Endothelial cell of hepatic sinusoid (primary cell): Measurements from ENCODE around the gene POLR3K.

Experiments used
- in situ Hi-C: cut with HindIII; loops from 2 replicates; pipeline ENCODE4 v1.10.0; 2017; ENCODE audit warnings: low sequenced_read_pairs

The POLR3K gene

GRCh38 chr16:79151-80054, 26.0 kb upstream of the POLR3K start:
- in situ Hi-C loops: no loop called here

DNA sequence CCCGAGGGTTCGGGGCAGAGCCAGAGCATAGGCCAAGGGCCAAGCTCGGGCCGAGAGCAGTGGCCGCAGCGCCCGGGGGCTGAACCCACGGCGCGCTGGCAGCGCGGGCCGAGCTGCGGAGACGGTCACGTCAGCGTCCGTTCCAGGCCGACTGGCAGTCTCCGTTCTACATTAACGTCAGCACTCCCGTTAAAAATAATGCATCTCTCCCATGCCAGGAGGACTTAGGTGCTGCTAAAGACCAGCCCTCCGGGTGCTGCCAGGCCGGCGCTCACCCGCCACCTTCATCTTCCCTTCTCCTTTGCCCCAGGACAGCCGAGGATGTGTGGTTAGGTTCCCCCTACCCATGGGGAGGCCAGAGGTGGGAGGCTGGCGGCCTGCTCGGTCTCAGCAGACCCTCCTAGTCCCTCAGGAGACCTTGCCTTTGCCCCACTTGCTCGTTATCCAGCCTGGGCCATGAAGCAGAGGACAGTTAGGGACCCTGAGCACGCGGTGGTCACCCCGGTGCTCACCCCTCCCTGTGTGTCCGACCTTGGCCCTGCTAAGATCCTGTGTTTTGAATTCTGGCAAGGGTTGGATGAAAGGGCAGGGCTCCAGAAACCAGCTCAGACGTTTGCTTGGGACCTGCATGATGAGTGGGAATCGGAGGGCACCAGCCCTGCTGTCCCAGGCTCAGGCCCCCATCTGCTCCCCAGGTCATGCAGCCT, 25.2 kb upstream of the POLR3K start:
- in situ Hi-C loops: no loop called here

- in situ Hi-C loops: no loop called here
Observed at GRCh38 chr16:77807-78443, 24.5 kb upstream of the POLR3K start, which contains the start of gene MPG. MPG (plus strand) TSS chr16:78225; CDS start chr16:78310, 85 bp downstream.

- in situ Hi-C loops: no loop called here
Observed at GRCh38 chr16:77273-77806, 23.9 kb upstream of the POLR3K start.

GRCh38 chr16:76535-77272, 23.3 kb upstream of the POLR3K start:
- in situ Hi-C loops: no loop called here

GRCh38 chr16:75580-76501, 22.4 kb upstream of the POLR3K start:
- in situ Hi-C loops: no loop called here

DNA sequence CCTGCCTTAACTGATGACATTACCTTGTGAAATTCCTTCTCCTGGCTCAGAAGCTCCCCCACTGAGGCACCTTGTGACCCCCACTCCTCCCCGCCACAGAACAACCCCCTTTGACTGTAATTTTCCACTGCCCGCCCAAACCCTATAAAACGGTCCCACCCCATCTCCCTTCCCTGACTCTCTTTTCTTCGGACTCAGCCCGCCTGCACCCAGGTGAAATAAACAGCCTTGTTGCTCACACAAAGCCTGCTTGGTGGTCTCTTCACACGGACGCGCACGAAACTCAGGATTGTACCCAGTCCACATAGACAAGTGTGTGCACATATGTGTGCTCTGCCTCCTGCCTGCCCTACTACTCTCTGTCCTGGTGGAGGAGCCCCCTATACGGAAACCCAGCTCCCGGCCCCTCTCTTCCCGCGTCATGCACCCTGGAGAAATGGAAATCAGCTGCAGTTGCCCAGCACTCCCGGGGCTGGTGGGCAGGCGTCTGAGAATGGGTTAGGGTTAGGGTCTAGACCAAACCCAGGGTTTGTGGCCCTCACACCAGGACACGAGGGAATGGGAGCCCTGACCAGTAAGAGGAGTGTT, 21.4 kb upstream of the POLR3K start:
- in situ Hi-C loops: no loop called here

DNA sequence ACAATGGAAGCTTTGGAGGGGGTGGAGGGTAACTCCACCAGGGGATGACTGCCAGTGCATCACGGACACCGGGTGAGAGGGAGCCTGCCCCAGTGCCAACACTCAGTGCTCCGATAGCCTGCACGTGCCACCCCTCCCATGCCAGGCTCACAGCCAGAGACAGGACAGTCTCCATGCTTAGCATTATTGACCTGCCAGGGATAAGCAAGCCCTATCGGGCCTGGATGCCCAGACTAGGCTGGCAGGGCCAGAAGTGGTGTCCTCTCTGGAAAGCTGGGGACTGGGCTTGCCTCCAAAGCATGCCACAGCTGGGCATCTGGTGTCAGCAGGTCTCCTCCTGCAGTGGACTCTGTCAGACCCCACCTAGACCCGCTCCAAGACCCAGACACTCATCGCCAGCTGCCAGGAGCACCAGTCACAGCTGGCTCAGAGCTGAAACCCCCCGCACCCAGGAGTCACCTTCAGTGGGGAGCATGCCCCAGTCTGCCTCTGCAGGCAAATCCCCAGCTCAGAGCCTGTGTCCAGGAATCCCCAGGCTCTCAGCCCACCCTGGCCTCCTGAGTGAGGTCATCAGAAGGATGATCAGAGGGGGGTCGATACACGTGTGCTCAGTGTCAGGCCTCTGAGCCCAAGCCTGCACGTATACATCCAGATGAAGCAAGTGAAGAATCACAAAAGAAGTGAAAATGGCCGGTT, 20.8 kb upstream of the POLR3K start:
- in situ Hi-C loops: no loop called here

DNA sequence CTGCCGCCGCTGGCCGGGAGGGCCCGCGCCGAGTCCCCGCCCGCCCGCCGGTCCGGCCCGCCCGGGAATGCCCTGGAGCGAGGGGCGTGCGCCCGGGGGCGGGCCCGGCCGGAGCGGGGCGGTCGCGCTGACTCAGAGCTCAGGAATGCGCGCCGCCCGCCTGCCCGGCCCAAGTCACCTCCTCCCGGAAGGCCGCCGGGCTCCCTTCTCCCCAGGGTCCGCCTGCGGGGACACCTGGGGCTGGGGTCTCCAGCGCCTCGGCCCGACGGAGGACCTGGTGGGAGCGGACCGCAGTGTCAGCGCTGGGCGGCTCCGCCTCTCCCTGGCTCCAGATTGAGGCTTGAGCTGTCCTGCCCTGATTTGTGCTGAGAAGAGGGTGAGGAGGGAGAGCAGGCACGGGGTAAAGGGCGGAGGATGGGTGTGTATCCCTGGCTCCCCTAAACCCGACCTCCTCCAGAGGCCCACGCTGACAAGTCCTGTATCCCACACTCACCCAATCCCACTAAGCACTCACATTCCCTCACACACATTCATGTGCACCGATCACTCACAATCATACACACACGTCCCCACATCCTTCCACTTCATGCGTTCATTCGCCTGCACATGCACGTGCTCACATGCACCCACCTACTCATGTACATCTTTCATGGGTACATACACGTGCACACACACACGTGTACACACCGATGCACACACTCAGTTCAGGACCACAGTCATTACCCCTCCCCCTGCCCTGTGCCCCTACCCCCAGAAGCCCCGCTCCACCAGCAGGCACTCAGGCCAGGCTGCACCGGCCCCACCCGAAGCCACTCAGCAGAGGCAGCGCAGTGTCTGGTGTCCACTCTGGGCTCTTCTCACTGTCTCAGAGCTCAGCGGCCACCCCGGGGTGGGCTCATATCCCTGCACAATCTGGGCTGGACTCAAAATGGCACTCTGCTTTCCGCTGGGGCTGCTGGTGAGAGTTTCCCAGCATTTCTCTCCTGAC, 19.4 kb upstream of the POLR3K start, which contains the start of gene RHBDF1:
Gene RHBDF1 (minus strand): TSS at position 71 of the 988 bp plus-strand sequence. CDS start 7,616 bp downstream, outside the sequence.
- in situ Hi-C loops: no loop called here

GRCh38 chr16:71540-72401, 18.4 kb upstream of the POLR3K start:
- in situ Hi-C loops: no loop called here

- in situ Hi-C loops: no loop called here
Observed at GRCh38 chr16:71210-71539, 17.8 kb upstream of the POLR3K start.

DNA sequence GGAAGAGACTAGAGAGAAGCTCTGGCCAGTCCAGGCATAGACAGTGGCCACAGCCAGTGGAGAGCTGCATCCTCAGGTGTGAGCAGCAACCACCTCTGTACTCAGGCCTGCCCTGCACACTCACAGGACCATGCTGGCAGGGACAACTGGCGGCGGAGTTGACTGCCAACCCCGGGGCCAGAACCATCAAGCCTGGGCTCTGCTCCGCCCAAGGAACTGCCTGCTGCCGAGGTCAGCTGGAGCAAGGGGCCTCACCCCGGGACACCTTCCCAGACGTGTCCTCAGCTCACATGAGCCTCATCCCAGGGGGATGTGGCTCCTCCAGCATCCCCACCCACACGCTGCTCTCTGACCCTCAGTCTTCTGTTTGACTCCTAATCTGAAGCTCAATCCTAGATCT, 15.8 kb upstream of the POLR3K start:
- in situ Hi-C loops: no loop called here

GRCh38 chr16:67884-68789, 14.7 kb upstream of the POLR3K start:
- in situ Hi-C loops: no loop called here

DNA sequence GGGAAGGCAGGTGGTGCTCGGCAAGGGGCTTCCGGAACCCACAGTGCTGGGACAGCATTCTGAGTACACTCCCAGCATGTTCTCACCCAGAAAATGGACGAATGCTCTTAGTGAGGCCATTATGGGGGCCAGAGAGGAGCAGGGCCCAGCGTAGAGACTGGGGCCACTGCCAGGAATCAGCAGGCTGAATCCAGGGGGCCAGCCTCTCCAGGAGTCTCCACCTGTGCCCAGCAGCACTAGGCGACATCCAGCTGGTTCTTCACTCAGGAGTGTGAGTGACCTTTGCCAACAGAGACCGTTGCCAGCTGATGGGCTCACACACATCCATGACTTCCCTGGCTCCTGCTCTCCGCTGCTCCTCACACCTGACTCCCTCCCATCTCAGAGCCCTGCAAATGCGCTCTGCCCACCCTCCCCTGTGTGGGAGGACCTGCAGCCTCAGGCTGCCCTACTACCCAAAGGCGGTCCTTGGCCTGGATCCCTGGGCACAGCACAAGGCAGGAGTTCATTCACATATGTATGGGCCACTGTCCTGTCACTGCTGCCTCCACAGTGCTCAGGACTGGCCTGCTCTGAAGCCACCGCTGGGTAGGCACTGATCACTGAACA, 13.9 kb upstream of the POLR3K start:
- in situ Hi-C loops: no loop called here
